MM.1S (cell line): ENCODE measurements around the gene EXOC6.

Source experiments
- EZH2 ChIP-seq: fragments of 300-600 bp; sonication (generic); optimal IDR thresholded peaks from 2 replicates; pipeline ENCODE3; 2017; ENCODE audit warnings: low read depth, mild to moderate bottlenecking, antibody characterized with exemption, low read length, mixed read lengths
- TF ChIP-seq, protein P1 (sequence below): fragments of 300-600 bp; sonication (generic); IDR thresholded peaks from 2 replicates; pipeline ENCODE4 v1.5.1; 2016; ENCODE audit warnings: antibody characterized with exemption, low read length, mixed read lengths

GRCh38 chr10:92834331-92834730 lies 14.0 kb upstream of the EXOC6 start:
- TF ChIP-seq, protein P1, sequence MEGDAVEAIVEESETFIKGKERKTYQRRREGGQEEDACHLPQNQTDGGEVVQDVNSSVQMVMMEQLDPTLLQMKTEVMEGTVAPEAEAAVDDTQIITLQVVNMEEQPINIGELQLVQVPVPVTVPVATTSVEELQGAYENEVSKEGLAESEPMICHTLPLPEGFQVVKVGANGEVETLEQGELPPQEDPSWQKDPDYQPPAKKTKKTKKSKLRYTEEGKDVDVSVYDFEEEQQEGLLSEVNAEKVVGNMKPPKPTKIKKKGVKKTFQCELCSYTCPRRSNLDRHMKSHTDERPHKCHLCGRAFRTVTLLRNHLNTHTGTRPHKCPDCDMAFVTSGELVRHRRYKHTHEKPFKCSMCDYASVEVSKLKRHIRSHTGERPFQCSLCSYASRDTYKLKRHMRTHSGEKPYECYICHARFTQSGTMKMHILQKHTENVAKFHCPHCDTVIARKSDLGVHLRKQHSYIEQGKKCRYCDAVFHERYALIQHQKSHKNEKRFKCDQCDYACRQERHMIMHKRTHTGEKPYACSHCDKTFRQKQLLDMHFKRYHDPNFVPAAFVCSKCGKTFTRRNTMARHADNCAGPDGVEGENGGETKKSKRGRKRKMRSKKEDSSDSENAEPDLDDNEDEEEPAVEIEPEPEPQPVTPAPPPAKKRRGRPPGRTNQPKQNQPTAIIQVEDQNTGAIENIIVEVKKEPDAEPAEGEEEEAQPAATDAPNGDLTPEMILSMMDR, result no peak
- TF ChIP-seq EZH2, result no peak
